CD14-positive monocyte (primary cell): ENCODE measurements around the gene ISL1. TPM values are rescaled to one million over a fixed set of nuclear protein-coding genes. Genes with fewer than 3 reads are reported as not detected.

Source experiments
- DNase-seq, 3 donors: peaks; one replicate each; pipeline ENCODE4 v3.0.0-alpha.2; 2011 to 2022
- H2AFZ ChIP-seq: 2 replicates; pipeline ENCODE4 v1.6.0; 2012; ENCODE audit warnings: mild to moderate bottlenecking, low read depth, low read length, inconsistent platforms; ENCODE audit not compliant: insufficient read depth, poor library complexity, severe bottlenecking
- H3K27ac ChIP-seq, 2 donors: 1 replicate in 1 of 2; 2 replicates in 1 of 2; pipeline ENCODE4 v1.5.1; 2012 to 2013; ENCODE audit warnings: low read length in 2 of 2, control low read depth in 1 of 2, inconsistent platforms in 1 of 2, low read depth in 1 of 2, mild to moderate bottlenecking in 1 of 2
- H3K27me3 ChIP-seq, 2 donors: one replicate each; pipeline versions ENCODE4 v1.6.0 to v1.6.1; 2011 to 2013; ENCODE audit warnings: low read length in 2 of 2; ENCODE audit not compliant: control insufficient read depth in 2 of 2, insufficient read depth in 2 of 2
- H3K36me3 ChIP-seq, 2 donors: replicated peaks in 1 of 2; 1 replicate in 1 of 2; 2 replicates in 1 of 2; pipeline versions ENCODE4 v1.5.1 to v1.6.1; 2012 to 2013; ENCODE audit warnings: low read length in 2 of 2, control low read depth in 1 of 2, inconsistent platforms in 1 of 2, mild to moderate bottlenecking in 1 of 2; ENCODE audit not compliant: insufficient read depth in 2 of 2, control insufficient read depth in 1 of 2
- H3K4me1 ChIP-seq, 2 donors: 1 replicate in 1 of 2; 2 replicates in 1 of 2; pipeline versions ENCODE4 v1.5.1 to v1.6.1; 2012 to 2013; ENCODE audit warnings: low read length in 2 of 2, control low read depth in 1 of 2, inconsistent platforms in 1 of 2, mild to moderate bottlenecking in 1 of 2, moderate library complexity in 1 of 2; ENCODE audit not compliant: insufficient read depth in 2 of 2, control insufficient read depth in 1 of 2
- H3K4me2 ChIP-seq: replicated peaks from 2 replicates; pipeline ENCODE3; 2012; ENCODE audit warnings: low read length, moderate library complexity, mild to moderate bottlenecking; ENCODE audit not compliant: poor library complexity, severe bottlenecking; ENCODE audit errors: extremely low read depth
- H3K4me3 ChIP-seq, 3 experiments: fragments of 200-600 bp in 1 of 3; sonication (generic) in 1 of 3; replicated peaks in 1 of 3; 1 replicate in 2 of 3; 2 replicates in 1 of 3; pipeline ENCODE4 v1.5.1; 2011 to 2013; ENCODE audit warnings: low read length in 3 of 3, mild to moderate bottlenecking in 3 of 3, control low read depth in 2 of 3, low read depth in 2 of 3, inconsistent platforms in 1 of 3, moderate library complexity in 1 of 3
- H3K79me2 ChIP-seq: 2 replicates; pipeline ENCODE4 v1.6.0; 2012; ENCODE audit warnings: mild to moderate bottlenecking, control low read depth, inconsistent platforms, low read length, moderate library complexity; ENCODE audit not compliant: insufficient read depth
- H3K9ac ChIP-seq: 2 replicates; pipeline ENCODE4 v1.6.0; 2017; ENCODE audit warnings: low read length, mild to moderate bottlenecking; ENCODE audit not compliant: insufficient read depth, poor library complexity, severe bottlenecking
- H3K9me3 ChIP-seq, 2 donors: replicated peaks in 1 of 2; 1 replicate in 1 of 2; 2 replicates in 1 of 2; pipeline versions ENCODE4 v1.5.1 to v1.6.1; 2012 to 2013; ENCODE audit warnings: low read length in 2 of 2, control low read depth in 1 of 2; ENCODE audit not compliant: control insufficient read depth in 1 of 2, insufficient read depth in 1 of 2
- H4K20me1 ChIP-seq: 2 replicates; pipeline ENCODE4 v1.6.0; 2012; ENCODE audit warnings: mild to moderate bottlenecking, low read length, control low read depth, moderate library complexity; ENCODE audit not compliant: insufficient read depth
- H3K27ac Mint-ChIP-seq, 7 donors: one replicate each; pipeline ENCODE4 v1.8.0; 2020; ENCODE audit warnings: mild to moderate bottlenecking in 7 of 7, mixed read lengths in 7 of 7, moderate library complexity in 6 of 7, inconsistent platforms in 2 of 7
- H3K27me3 Mint-ChIP-seq, 3 donors: one replicate each; pipeline ENCODE4 v1.8.0; 2021 to 2022; ENCODE audit warnings: low read depth in 3 of 3, mild to moderate bottlenecking in 3 of 3, mixed read lengths in 3 of 3, moderate library complexity in 3 of 3, inconsistent platforms in 1 of 3
- H3K36me3 Mint-ChIP-seq, 2 donors: one replicate each; pipeline ENCODE4 v1.8.0; 2020; ENCODE audit warnings: mixed read lengths in 2 of 2, inconsistent platforms in 1 of 2, mild to moderate bottlenecking in 1 of 2
- H3K4me1 Mint-ChIP-seq: one replicate; pipeline ENCODE4 v1.8.0; 2020; ENCODE audit warnings: mild to moderate bottlenecking, mixed read lengths
- H3K4me3 Mint-ChIP-seq, 2 donors: one replicate each; pipeline ENCODE4 v1.8.0; 2020; ENCODE audit warnings: mild to moderate bottlenecking in 2 of 2, mixed read lengths in 2 of 2, moderate library complexity in 1 of 2
- H3K9me3 Mint-ChIP-seq, 7 donors: one replicate each; pipeline ENCODE4 v1.8.0; 2020 to 2022; ENCODE audit warnings: mixed read lengths in 7 of 7, mild to moderate bottlenecking in 6 of 7, moderate library complexity in 6 of 7, inconsistent platforms in 2 of 7
- CTCF ChIP-seq: fragments of 200-600 bp; IDR thresholded peaks from one replicate; pipeline ENCODE4 v1.8.0; 2022; ENCODE audit warnings: antibody characterized with exemption, mild to moderate bottlenecking
- WGBS: methylation state at CpG from one replicate; pipeline ENCODE4 v1.1.5; 2013; ENCODE audit warnings: missing lambda C conversion rate; ENCODE audit not compliant: insufficient coverage; 5-methylcytosine and 5-hydroxymethylcytosine counted together
- intact Hi-C, 2 donors: fragments of 100-400 bp; cut with micrococcal nuclease; formaldehyde crosslinking; loops; one replicate each; pipeline versions ENCODE4 v1.15.0 to v1.15.1; 2023
- polyA plus RNA-seq, 3 donors: library from polyadenylated mRNA; depleted of rRNA in 1 of 3; unstranded in 2 of 3; stranded (reverse) in 1 of 3; fragments of 300-500 nt in 2 of 3; fragments of >200 nt in 1 of 3; fragmentation: Illumina TruSeq in 2 of 3; gene quantifications; 1 replicate in 2 of 3; 2 replicates in 1 of 3; pipeline ENCODE4 v1.2.3, GENCODE V29; 2012 to 2021

The ISL1 gene
- polyA plus RNA-seq, 3 donors = not detected

- H3K79me2 ChIP-seq = no peaks in the 10 kb centered on the region
- no peak overlapping the region for H3K9ac ChIP-seq
- no peaks in the 10 kb centered on the region for H4K20me1 ChIP-seq
- H3K4me1 Mint-ChIP-seq = peaks cover 2% of the 10 kb centered on the region
- peak overlapping the region in 1 of 2 donors; percentile 59 for H3K4me3 Mint-ChIP-seq
- no peak overlapping the region for H3K4me3 ChIP-seq
- TF ChIP-seq CTCF = no peak
- no peak overlapping the region for H3K4me2 ChIP-seq
- H3K27ac ChIP-seq = no peak overlapping the region
- peaks cover 56 to 63% of the 10 kb centered on the region in 2 donors for H3K27me3 ChIP-seq
- no peak overlapping the region for H2AFZ ChIP-seq
- no peaks in the 10 kb centered on the region for H3K36me3 ChIP-seq
- H3K9me3 ChIP-seq = peaks cover 15 to 34% of the 10 kb centered on the region in 2 donors
- no peaks in the 10 kb centered on the region for H3K4me1 ChIP-seq
- peaks cover 0 to 5% of the 10 kb centered on the region in 2 donors for H3K36me3 Mint-ChIP-seq
- H3K27ac Mint-ChIP-seq = no peak overlapping the region
- DNase-seq = no peak
- intact Hi-C loops = no loop called here
- 50% methylated on average over 1 of the region's 3 CpGs for WGBS
- H3K9me3 Mint-ChIP-seq = peaks cover 0 to 33% (median 22%) of the 10 kb centered on the region in 7 donors
- peaks cover 51 to 56% (median 51%) of the 10 kb centered on the region in 3 donors for H3K27me3 Mint-ChIP-seq
Measured at GRCh38 chr5:51376509-51376908, 6.7 kb upstream of the ISL1 start.

GRCh38 chr5:51377151-51378060, 5.8 kb upstream of the ISL1 start:
- H3K4me1 Mint-ChIP-seq = peaks cover 3% of the 10 kb centered on the region
- WGBS = 8% methylated on average over 29 of the region's 40 CpGs
- H3K4me3 Mint-ChIP-seq = peak overlapping the region in 1 of 2 donors; percentile 59
- H4K20me1 ChIP-seq = no peaks in the 10 kb centered on the region
- no peaks in the 10 kb centered on the region for H3K4me1 ChIP-seq
- intact Hi-C loops = no loop called here
- no peak overlapping the region for H3K4me2 ChIP-seq
- peaks cover 65 to 72% of the 10 kb centered on the region in 2 donors for H3K27me3 ChIP-seq
- H3K27me3 Mint-ChIP-seq = peaks cover 60 to 64% (median 60%) of the 10 kb centered on the region in 3 donors
- no peak for TF ChIP-seq CTCF
- no peak overlapping the region for H3K4me3 ChIP-seq
- no peak for DNase-seq
- no peaks in the 10 kb centered on the region for H3K79me2 ChIP-seq
- H3K27ac Mint-ChIP-seq = peak overlapping the region in 1 of 7 donors; percentile 28
- H2AFZ ChIP-seq = no peak overlapping the region
- peaks cover 0 to 39% (median 24%) of the 10 kb centered on the region in 7 donors for H3K9me3 Mint-ChIP-seq
- H3K36me3 Mint-ChIP-seq = peaks cover 0 to 5% of the 10 kb centered on the region in 2 donors
- no peak overlapping the region for H3K9ac ChIP-seq
- no peak overlapping the region for H3K27ac ChIP-seq
- H3K9me3 ChIP-seq = peaks cover 15 to 42% of the 10 kb centered on the region in 2 donors
- no peaks in the 10 kb centered on the region for H3K36me3 ChIP-seq
